AG08395 (cell line): ENCODE data around the gene SPATC1L.
A peak's percentile ranks its signal among the peaks of the same experiment; 100 is the strongest.
"Not testable (repeated sequence)": the region's sequence is repeated elsewhere in the genome, so short reads cannot be mapped to it uniquely, and the experiment has no call there.

ENCODE experiments used
- DNase-seq: peaks from one replicate; pipeline ENCODE4 v3.0.0; 2012; ENCODE audit warnings: mixed read lengths, low spot score

SPATC1L gene

GRCh38 chr21:46183910-46184624, at the start of gene SPATC1L:
Gene SPATC1L, minus strand, starts transcription at chr21:46184459. Its CDS starts 1,643 bp downstream, at chr21:46182816.
- peak; percentile 74 for DNase-seq

GRCh38 chr21:46229923-46230260, 45.6 kb upstream of the SPATC1L start:
- DNase-seq, result no peak

DNA sequence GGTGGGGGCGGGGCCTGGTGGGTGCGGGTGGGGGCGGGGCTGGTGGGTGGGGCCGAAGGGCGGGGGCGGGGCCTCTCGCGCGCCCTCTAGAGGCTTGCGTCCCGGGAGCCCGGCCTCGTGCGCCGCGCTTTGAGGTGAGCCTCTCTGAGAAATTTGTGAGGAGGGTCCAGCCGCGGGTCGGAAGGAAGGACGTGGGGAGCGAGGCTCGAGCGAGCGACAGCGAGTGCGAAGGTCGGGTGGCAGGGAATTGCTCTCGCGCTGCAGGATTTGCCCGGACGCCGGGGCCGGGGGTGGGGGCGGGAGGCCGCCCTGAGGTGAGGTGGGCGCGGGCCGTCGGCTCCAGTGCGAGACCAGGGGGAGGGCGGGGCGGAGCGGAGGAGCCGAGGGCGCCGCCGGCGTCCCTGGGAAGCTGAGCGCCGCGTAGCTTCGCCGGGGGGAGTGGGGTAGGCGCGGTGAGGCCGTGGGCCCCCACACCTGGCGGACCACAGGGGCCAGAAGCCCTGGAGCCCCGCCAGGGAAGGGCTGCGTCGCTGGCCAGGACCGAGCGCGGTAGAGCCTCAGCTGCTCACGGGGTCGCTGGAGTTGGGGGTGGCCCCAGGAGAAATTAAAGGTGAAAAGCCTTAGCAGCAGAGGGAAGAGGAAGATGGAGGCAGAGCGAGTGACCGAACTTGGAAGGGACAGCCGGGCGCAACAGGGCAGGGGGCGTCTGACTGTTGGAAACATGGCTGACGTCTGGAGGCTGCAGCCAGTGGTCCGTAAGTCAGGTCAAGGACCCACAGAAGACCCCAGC, 45.1 kb upstream of the SPATC1L start:
- no peak for DNase-seq

- DNase-seq, result peak; percentile 100
Measured at GRCh38 chr21:46228345-46229051, 44.2 kb upstream of the SPATC1L start, which contains the start of gene LSS. Gene LSS, minus strand, starts transcription at chr21:46228774. Its CDS starts 29 bp downstream, at chr21:46228745.

GRCh38 chr21:46227811-46228344, 43.6 kb upstream of the SPATC1L start:
- DNase-seq, result no peak

GRCh38 chr21:46226920-46227599, 42.8 kb upstream of the SPATC1L start:
- peak; percentile 15 for DNase-seq

DNA sequence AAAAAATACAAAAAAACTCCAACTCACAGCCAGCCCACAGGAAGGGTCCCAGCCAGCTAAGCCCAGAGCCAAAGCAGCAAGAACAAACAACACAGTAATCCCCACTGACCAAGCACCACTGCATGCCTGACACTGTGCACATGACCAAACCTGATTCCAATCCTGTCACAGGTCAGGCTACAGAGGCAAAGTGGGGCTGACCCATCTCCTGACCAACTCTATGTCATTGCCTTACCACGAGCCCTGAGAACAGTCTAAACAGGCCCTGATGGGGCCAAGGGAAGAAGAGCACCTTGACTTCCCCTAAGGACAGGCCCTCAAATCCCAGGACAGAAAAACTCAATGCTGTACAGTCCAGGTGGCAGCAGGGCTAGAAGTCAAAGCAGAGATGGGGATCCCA, 41.9 kb upstream of the SPATC1L start:
- no peak for DNase-seq

- DNase-seq, result not testable (repeated sequence)
Measured at GRCh38 chr21:46223661-46224060, 39.4 kb upstream of the SPATC1L start.

DNA sequence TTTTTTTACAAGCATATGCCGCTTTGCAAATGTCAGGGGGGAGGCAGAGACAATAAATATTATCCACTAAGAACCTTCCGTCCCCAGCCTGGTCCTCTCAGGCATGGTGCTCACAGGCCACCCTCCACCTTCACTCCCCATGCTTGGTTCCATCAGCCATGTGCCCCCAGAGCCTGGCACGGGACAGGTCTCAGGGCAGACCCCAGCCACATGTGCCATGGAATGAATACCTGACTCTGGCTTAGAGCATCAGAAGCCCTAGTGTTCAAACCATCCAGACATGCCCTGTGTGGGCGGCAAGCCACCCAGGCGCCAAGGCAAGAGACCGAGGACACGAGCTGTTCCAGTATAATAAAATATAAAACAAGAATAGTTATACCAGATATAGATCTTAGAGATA, 39.0 kb upstream of the SPATC1L start:
- no peak for DNase-seq

- DNase-seq, result no peak
Measured at GRCh38 chr21:46222436-46223116, 38.3 kb upstream of the SPATC1L start.

- no peak for DNase-seq
Measured at GRCh38 chr21:46221664-46222435, 37.6 kb upstream of the SPATC1L start.

GRCh38 chr21:46220847-46221246, 36.6 kb upstream of the SPATC1L start:
- no peak for DNase-seq

DNA sequence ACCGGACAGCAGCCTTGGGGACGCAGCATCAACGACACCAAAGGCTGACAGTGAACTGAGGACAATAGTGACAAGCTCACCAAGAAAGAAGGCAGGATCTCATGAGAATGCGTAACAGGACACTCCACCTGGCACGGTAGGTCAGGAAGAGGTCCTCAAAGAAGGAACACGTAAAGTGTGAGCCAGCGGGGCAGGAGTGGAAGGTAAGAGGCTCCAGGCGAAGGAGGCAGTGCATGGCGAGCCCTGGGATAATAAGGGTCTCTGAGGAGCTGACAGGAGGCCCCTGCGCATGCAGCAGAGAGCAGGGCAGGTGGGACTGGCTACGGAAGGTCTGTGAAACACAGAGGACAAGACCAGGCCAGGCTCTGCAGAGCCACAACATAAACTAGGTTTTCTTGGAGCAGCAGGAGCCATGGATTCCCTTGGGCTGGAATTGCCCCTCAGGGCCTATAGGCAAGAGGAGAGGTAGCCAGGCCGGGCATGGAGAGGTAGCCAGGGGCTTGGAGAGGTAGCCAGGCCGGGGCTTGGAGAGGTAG, 36.1 kb upstream of the SPATC1L start:
- no peak for DNase-seq

- DNase-seq, result no peak
Measured at GRCh38 chr21:46219591-46220239, 35.5 kb upstream of the SPATC1L start.

DNA sequence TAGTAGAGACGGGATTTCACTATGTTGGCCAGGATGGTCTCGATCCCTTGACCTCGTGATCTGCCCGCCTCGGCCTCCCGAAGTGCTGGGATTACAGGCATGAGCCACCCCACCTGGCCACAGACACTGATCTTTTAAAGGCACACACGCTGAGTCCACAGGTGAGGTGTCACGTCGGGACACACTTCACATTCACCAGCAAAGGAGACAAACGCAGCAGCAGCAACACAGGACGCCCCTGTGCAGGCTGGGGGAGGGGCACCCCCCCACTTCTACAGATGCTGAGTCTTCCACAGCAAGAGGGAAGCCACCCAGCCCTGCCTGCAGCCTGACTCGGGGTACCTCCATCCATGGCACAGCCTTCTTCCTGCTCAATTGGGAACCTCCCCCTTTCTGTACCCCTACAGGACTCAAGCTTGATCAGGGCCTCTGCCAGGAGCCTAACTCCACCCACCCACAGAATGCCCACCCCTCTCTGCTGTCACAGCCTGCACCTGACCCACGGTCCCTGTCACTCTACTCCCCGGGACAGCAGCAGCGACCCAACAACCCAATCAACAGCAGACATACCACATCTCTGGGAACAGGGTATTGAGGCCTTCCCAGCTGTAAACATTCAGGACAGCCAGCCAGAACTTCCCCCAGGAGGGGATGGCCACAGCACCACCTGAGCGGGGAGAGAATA, 34.8 kb upstream of the SPATC1L start:
- DNase-seq, result no peak

DNA sequence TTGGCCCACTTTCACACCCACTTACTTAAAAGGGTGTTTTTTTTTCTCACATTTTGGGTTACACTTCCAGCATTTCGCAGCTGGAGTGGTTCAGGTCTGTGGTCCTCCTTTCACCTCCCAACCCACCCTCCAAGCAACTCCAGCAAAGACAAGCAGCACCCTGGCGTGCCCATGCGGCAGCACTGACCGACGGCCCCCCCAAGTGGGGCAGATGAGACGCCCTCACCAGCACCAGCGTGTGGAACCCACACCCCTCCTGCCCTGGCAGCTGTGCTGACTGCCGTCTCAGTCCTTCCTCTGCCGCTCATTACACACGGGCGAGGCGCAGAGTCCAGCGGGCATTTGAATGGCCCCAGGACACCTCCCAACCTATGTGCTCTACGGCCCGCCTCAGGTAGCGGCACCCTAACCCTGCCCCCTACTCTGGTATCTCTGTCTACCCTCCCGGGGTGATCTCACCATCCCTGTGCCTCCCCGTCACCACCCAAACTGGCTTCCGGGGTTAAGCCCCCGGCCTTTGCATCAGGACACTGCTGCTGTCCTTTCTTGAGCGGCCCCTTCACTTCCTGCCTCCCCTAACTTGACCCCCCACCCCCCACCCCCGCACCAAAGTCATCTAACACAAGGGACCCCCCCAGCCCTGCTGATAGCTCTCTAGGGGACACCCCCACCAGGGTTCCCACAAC, 33.4 kb upstream of the SPATC1L start:
- no peak for DNase-seq

DNA sequence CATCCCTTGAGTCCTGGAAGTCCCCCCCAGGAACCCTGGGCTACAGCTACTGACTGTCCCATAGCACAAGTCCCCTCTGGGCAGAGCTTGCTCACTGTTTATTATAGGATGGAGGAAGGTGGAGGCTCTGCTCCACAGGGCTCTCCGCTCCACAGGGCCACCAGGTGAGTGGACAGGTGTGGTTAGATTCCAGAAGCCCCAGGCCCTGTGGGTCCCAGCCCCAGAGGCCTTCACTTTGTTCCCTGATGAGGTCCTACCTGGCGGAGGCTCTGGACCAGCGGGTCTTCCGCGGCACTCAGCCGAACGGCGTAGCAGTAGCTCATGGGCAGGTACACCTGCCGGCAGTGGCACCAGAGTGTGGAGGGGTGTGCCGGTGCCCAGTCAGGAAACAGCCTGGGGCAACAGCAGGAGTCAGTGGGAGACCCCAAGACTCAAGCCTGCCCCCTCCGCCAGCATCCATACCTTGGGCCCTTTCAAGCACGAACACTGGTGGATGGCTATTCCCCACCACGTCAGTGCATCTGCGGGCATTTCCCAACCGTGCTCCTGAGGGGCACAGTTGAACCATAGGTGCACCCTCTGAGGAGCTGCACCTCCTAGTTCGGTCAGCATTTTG, 32.0 kb upstream of the SPATC1L start:
- DNase-seq, result no peak
